Renal cortical epithelial cell (primary cell): ENCODE data around the gene COX17. TPM values are rescaled to one million over a fixed set of nuclear protein-coding genes. Genes with fewer than 3 reads are reported as not detected.
A peak's percentile ranks its signal among the peaks of the same experiment; 100 is the strongest.

Experiments used
- DNase-seq: peaks from one replicate; pipeline ENCODE4 v3.0.0-alpha.2; 2011; ENCODE audit warnings: low read depth
- total RNA-seq: library from RNA; depleted of rRNA; stranded (reverse); fragments of >200 nt; gene quantifications from 2 replicates; pipeline ENCODE4 v1.2.3, GENCODE V29; 2014

COX17 gene
- total RNA-seq, 1 donor from 2014 or later: 11.4 TPM

DNA sequence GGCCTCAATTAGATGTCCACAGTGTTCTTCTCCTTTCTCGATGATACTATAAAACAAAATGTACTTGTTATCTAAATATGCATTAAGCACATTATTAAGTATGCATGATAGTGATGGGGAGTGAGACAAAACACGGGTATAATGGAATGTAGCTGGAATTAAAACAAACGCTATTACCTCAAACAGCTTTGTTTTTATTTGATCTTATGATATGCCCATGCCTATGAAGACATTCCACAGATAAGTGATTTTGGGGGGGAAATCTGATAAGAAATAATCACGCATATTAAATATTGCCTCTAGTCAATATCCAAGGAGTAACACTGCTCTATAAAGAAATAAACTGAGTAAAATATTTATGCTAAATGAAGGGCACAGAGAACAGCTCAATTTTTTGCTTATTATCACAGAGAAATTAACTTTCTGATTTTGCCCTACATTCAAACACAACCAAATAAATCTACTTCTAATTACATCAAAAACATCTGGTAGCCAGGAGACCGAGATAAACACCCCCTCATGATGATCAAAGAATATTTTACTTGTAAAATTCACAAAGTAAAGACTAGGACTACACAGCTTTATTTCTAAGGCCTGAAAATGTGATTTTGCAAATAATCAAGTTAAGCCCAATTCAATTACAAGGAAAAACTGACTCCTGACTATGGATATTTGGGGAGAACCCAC lies 1.9 kb downstream of the COX17 start:
- DNase-seq: no peak

DNA sequence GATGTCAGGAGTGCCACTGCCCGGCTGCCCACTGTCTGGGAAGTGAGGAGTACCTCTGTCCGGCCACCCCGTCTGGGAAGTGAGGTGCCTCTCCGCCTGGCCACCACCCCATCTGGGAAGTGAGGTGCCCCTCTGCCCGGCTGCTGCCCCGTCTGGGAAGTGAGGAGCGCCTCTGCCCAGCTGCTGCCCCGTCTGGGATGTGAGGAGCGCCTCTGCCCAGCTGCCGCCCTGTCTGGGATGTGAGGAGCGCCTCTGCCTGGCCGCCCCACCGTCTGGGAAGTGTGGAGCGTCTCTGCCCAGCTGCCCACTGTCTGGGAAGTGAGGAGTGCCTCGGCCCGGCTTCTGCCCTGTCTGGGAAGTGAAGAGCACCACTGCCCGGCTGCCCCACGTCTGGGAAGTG lies 3.3 kb downstream of the COX17 start:
- DNase-seq: no peak

DNA sequence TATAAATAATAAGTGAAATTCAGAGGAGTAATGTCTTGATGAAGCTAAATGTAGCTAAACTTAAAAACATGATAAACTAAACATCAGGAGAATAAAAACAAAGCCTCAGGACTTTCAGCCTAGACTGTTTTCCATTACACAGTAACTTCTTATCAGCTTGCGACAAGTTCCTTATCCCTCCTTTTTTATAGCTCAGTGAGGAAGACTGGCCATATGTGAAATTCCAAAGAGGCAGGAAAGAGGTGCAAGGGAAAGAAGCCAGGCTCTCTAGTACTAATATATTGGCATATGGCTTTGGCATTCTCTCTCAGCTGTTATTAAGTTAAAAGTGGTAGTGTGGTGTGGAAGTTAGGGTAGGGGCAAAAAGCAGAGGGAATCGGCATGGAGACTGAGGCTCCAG lies 4.4 kb downstream of the COX17 start:
- DNase-seq: no peak

DNA sequence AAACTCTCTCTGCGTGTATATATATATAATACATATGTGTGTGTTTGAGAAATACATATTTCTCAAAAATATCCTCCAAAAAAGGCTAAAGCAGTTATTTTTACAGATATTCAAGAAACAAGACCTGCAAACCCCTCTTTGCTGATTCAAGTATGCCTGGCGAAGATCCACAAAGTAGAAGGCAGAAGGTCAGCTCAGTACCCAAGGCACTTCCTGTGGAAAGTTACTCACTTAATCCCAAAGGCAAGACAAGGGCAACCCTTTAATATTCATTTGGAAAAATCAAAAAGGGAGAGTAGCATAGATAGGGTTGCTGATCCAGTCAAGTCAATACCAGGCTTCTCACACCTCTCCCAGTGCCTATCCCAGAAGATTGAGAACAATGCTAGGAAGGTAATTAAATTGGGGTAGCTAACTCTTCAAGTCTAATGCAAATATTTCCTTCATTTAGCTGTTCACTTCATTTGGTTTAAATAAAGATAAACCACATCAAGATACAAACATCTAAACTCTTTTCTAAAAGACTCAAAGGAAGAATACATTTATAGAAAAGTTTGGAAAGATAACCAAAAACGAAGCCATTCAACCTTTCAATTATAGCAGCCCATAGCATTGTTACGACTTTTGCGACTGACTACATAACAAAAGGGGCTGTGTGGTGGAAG lies 7.2 kb downstream of the COX17 start:
- DNase-seq: peak; percentile 16

DNA sequence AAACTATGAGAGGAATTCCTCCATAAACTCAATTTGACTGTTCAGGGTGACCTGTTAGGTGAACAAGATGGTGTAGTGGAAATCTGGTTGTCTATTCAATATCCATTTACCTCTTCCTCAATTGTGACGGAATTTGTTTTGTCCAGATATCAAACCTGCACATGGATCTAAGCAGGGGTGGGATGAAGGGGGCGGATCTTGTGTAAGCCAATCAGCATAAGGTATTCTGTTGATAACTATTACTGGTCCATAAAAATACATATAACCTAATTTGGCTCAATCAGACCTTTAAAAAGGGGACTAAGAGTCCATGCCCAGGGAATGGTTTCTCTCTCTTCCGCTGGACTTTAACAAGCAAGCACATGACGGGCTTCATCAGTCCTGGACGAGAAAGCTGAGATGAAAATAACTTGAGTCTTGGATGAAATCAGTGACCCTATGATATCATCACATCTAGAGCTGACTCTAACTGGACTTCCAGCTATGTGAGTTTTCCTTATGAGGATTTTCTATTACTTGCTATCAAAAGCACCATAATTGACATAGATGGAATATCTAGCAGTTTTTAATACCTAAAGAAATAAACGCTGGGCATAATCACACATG lies 11.1 kb downstream of the COX17 start:
- no peak for DNase-seq

DNA sequence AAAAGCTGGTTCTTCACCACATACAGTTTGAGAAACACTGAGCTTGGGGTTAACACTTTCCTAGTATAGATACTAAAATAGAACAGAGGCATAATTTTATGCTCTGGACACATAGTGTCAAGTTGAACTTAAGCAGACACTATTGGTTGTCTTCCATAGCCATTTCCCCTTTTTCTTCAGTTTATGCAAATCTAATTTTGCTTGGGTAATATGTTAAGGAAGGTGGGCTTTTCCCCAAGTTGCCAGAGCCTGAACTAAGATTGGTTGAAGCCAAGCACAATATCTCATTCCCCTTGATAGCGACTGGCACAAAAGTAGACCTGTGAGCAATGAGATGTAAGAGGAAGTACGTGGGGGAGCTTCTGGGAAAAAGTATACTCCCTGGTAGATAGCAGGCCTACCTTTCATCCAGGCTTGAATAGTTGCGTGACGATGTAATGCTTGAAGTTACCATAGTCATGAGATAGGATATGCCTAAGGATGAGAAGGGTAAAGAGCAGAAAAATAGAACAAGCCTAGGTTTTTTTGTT lies 12.3 kb downstream of the COX17 start:
- DNase-seq: no peak

DNA sequence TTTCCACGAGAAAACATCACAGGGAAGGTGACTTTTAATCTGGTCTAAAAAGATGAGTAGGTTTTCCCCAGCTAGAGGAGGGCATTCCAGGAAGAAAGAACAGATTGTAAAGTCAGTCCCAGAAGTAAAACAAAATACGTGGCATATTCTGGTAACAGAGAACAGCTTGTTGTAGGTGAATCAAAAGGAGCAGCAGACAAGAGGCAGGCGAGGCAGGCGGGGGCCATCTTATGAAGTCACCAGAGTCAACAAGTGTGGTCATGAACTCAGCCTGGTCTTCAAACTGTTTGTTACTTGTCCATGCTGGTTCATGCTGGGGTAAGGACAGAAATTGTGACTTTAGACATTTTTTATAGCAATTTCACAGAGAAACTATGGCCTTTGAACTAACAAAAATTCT lies 12.8 kb downstream of the COX17 start:
- DNase-seq: no peak

DNA sequence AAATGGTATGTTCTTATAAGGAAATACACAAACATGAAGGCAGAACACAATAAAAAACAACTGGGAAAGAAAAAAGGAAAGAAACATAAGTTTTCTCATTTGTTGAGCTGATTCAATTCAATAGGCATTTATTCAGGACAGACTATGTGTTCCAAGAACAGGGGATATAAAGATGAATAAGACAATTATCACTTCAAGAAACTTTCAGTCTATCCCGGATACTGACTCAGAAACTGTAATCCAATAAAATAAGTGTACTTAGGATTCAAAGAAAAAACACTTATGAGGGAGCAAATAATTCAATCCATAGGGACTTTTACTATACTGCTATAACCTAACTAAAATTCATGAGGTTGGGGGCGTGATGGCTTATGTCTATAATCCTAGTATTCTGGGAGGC lies 13.3 kb downstream of the COX17 start:
- no peak for DNase-seq

DNA sequence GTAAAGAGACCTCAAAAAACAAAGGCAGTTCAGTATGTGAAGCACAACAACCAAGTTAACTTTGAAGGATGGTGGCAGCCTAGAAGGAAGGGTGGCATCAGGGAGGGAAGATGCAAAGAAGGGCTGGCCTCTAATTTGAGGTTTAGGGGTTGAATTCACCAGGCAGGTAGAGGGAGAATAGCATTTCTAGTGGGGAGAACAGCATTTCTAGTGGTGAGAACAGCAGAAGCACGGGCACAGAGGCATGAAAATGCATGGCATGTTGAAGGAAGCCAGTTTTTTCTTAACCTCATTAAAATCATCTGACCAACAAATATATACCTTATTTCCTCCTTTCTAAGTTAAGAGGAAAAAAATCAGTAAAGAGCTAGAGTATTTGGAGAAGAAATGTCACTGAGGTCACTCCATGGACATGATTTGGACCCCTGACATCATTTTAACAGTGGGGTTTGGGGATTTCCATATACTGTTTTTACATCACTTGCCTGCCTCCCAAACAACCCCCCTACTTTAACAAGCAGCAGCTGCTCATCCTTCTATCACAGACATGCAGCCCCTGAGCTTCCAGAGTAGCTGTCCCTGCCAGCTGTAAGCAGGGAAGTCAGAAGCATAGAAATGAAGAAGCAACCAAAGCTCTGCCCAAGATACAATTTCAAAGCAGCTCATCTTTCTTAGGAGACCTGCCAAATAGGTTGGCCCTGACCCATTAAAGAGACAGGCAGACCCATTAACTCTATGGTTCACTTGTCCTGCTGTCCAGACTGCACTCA lies 14.4 kb downstream of the COX17 start:
- DNase-seq: no peak

DNA sequence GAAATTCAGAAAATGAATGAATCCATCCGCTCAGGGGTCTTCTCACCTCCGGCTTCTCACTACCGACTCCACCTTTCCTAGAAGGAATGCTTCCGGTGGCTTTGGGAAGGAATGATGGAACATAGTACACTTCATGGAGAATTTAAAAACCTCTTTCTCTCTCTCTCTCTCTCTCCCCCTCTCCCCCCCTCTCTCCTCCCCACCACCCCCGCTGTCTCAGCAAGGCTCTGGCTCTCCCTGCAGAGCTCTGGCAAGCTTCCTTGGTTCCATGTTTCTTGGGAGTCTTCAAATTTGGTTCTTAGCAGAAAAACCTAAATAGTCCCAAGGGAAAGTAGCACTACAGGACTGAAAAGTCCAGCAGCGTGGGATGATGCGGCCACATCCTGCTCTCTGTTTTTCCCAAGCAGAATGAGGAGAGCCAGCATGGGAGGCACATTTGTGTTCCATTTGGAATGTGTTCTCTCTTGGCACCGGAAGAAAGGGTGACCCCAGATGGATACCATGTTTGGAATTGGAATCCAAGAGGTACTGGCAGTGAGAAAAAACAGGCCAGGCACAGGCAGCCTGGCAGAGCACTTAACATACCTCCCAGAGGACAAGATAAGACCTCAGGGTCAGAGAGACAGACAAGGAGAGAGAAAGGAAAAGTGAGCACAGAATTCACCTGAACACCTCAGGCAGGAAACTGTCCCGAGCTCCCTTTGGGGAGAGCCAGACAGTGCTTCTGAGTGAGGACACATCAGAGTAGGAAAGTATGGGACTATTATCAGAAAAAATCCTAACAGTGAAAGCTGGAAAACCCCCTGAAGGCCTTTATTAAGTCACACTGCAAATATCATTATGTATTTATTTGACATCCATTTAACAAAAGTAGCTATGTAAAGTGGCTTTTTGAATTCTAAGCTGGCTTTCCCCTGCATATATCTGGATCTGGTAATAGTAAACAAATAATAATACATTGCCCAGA lies 16.4 kb downstream of the COX17 start, which contains the start of gene POPDC2:
Gene POPDC2 (minus strand): TSS at position 116 of the 967 bp plus-strand sequence. CDS start 166 bp downstream, outside the sequence.
- no peak for DNase-seq

DNA sequence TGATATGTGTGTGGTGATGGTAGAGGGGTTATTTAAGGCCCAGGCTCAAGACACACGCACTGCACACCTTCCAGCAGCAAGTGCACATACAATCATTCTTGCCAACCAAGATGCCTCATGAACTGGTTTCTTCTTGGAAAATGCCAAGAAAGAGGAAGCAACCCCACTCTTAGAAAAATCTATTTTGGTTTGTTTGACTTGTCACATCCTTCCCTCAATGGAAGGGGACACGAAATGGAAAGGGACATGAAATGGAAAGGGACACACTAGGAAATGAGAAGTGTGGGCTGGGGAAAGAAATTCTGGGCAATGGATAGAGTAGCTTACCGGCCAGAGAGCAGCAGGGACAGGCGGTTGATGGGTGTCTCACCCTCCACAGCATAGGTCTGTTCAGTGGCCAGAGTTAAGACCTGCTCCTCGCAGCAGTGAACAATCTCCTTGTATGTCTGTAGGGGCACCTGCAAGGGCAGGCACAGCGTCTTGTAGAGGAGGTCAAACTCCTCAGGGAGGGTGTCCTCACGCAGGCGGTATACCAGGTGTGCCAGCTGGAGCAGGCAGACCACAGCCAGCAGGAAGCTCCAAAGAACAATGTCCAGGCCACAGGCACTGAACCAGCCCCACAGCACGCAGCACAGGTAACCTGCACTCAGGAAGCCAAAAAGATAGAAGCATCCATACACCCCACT lies 17.5 kb downstream of the COX17 start:
- no peak for DNase-seq

DNA sequence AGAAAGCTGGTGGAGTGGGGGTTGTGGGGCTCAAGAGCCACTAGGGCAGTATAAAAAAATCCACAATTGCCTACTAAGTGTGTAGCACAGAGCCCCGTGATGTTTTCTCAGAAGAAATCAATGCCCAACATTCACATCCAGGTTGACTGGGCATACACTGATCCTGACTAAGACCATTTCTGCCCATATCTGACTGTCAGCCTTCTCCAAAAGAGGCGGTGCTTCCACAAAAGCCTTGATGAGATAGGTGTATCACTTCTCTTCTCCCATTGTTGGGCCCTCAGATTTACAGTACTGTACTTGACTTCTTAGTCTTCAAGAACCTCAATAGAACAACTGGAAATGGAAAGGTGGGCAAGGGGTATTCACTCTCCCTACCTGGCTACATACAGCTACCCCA lies 18.2 kb downstream of the COX17 start:
- no peak for DNase-seq

DNA sequence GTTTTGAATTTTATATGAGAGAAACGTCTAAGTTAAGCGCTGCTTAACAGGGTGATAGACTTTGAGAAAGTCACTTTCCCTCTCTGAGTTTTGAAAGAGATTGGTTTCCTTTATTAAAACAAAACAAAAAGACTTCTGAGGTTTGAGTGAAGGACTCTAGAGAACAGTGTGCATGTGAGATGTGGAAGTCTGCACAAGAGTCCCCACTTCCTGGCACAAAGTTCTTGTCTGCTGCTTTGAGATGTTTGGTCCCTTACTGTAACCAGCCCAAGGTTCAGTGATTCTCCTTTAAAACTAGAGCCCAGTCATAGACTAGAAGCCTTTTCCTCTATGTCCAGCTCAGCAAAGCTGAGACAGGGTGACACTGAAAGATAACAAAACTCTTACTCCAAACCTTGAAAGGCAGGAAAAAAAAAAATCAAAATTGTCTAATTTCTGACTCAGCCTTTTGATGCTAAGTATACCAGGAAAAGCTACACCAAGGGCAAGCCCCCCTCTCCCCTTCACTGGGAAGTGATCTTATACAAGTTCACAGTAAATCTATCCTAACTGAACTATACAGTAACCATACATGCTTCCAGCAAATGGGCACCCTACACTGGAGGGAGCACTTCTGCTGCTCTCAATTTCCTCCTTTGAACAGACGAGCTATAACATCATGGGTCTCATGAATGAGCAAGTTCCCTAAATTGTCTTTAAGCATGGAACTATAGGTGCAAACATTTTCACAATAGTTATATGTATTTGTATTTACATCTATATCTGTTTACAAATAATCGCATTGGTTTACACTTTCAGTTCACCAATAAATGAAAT lies 19.1 kb downstream of the COX17 start:
- DNase-seq: no peak

DNA sequence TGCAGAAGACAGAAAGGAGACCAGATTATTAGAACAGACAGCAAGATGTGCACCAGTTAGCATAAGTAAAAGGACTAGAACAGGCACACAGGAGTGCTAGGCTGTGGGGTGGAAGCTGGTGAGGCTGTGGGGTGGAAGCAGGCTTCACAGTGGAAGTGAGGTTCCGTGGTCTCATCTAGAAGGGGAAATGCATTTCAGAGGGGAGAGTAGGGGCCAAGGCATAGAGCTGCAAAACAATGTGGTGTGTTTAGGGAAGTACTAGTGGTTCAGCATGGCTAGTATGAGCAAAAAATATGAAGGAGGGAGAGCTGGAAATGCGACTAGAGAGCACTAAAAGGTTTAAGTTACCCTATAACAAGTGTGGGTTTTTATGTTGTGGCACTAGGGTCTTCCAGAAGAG lies 23.3 kb downstream of the COX17 start:
- no peak for DNase-seq

DNA sequence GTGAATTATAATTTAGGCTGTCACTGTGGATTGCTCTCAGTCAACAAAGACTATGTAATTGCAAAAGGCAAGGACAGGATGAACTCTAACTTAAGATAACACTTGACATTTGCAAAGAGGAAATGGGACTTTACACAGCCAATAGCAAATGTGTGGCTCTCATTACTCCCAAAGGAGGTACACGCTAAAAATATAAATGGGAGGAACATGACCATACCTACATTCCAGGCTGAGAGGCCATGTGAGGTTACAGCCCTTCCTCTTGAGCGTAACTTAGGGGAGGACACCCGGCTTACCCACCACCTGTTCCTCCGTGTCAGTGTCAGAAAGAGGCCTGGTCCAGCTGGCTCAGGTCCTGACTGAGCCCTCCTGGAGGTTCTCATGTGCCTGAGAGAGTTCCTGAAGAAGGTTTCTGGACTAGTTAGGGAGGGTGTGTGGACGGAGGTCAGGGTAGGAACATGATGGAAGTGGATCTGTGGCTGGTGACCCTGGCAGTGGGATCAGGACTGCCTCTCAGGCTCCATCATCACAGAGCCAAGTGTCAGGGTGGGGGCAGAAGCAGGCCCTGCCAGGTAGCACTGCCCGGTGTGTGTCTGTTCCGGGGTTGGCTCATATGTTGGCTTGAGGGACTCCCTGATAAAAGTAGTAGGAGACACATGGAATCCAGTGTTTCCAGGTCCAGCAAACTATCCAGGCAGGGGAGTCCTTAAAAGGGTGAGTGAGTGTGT lies 24.7 kb downstream of the COX17 start:
- DNase-seq: no peak

DNA sequence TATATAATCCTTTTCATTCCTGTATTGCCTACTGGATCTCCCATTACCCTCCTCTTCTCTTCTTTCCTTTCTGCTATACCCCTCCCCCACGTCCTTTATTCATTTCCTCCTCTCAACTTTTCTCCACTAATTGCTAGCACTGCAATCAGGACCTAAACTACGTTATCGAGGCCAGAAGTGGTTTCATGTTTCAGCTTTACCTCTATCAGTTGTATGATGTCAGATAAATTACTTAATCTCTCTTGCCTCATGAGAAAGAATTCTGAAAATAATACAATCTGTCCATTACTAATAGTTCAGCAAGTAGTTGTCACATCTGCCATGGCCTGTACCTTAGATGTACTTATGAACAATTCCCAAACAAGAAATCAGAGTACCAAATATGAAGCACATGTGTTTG lies 27.4 kb downstream of the COX17 start:
- no peak for DNase-seq

DNA sequence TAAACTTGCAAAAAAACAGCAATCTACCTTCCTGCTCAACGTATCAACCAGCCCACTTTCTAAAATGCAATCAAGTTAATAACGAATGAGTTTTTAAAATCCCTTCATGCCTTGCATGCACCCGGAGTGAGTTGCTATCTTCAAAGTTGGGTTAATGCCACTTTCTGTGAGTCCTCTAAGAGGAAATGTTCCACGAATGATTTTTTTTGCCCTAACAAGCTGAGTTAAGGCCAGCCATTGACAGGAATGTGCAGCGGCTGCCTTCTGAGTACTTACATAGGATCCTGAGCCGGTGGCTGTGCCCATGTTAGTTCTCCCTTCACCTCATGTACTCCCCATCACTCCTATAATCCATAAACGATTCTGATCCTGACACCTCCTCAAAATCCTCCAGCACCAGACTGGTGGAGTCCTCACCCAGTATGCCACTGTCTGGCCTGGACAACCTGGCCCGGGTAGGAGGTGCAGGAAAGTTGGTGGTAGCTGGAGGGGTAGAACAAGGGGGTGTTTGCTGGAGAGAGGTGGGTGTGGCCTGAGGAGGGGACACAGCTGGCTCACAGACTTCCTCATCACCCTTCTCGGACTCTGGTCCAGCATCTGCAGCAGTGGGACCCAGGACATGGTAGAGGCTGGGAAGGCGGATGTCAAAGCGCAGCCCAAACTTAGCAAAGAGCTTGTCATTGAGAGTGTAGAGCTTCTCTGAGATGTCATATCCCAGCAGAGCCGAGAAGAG lies 29.2 kb downstream of the COX17 start:
- DNase-seq: no peak

DNA sequence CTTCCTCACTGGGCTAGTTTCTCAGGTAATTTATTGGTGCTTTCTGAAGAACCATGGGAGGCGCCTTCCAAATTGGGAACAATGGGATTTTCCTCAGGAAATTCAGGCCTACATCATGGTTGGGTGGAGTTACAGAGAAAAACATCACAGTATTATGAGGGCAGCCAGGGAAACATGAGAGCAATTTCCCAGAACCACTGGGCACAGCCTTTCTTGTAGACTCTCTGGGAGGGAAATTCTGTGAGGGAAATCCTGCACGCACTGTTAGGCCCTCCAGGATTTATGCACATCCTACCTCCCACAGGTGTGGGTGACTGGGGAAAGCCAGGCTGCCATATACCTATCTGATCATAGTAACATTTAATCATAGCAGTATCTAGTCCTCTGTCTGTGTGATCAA lies 30.0 kb downstream of the COX17 start:
- DNase-seq: no peak
